Fibroblast of lung (primary cell): ENCODE measurements around the gene AKT1S1. TPM values are rescaled to one million over a fixed set of nuclear protein-coding genes. Genes with fewer than 3 reads are reported as not detected.

Experiments
- DNase-seq, 2 donors: peaks; one replicate each; pipeline versions ENCODE4 v3.0.0 to v3.0.0-alpha.2; 2010; ENCODE audit warnings: low read depth in 2 of 2
- H2AFZ ChIP-seq: 2 replicates; pipeline ENCODE4 v1.5.1; 2012; ENCODE audit warnings: low read length, control low read depth, inconsistent platforms
- H3K27ac ChIP-seq: 2 replicates; pipeline ENCODE4 v1.5.1; 2011; ENCODE audit warnings: low read length, control low read depth; ENCODE audit not compliant: insufficient read depth
- H3K27me3 ChIP-seq: 2 replicates; pipeline ENCODE4 v1.5.1; 2011; ENCODE audit warnings: mild to moderate bottlenecking, low read length; ENCODE audit not compliant: control insufficient read depth, insufficient read depth
- H3K36me3 ChIP-seq: 2 replicates; pipeline ENCODE4 v1.5.1; 2011; ENCODE audit warnings: low read length; ENCODE audit not compliant: control insufficient read depth, insufficient read depth
- H3K4me1 ChIP-seq: 2 replicates; pipeline ENCODE4 v1.5.1; 2011; ENCODE audit warnings: low read length; ENCODE audit not compliant: control insufficient read depth, insufficient read depth; ENCODE audit errors: extremely low read depth
- H3K4me2 ChIP-seq: 2 replicates; pipeline ENCODE4 v1.5.1; 2011; ENCODE audit warnings: low read length, control low read depth; ENCODE audit not compliant: insufficient read depth; ENCODE audit errors: extremely low read depth
- H3K4me3 ChIP-seq, 4 experiments: fragments of 200-600 bp in 1 of 4; sonication (generic) in 1 of 4; replicated peaks in 1 of 4; 2 replicates each; pipeline ENCODE4 v1.5.1; 2011 to 2016; ENCODE audit warnings: low read length in 4 of 4, low read depth in 3 of 4, mild to moderate bottlenecking in 3 of 4, control low read depth in 2 of 4, inconsistent platforms in 1 of 4, mixed read lengths in 1 of 4; ENCODE audit not compliant: insufficient read depth in 1 of 4; ENCODE audit errors: control extremely low read depth in 1 of 4
- H3K79me2 ChIP-seq: 2 replicates; pipeline ENCODE4 v1.5.1; 2012; ENCODE audit warnings: mild to moderate bottlenecking, low read length, inconsistent platforms; ENCODE audit not compliant: control insufficient read depth, insufficient read depth
- H3K9ac ChIP-seq: 2 replicates; pipeline ENCODE4 v1.5.1; 2011; ENCODE audit warnings: mild to moderate bottlenecking, low read length, control low read depth; ENCODE audit not compliant: insufficient read depth
- H3K9me3 ChIP-seq: 2 replicates; pipeline ENCODE4 v1.5.1; 2012; ENCODE audit warnings: low read depth, low read length; ENCODE audit not compliant: control insufficient read depth, insufficient read depth
- H4K20me1 ChIP-seq: 2 replicates; pipeline ENCODE4 v1.5.1; 2011; ENCODE audit warnings: low read length; ENCODE audit not compliant: control insufficient read depth, insufficient read depth; ENCODE audit errors: extremely low read depth
- EZH2 ChIP-seq: IDR thresholded peaks from 2 replicates; pipeline ENCODE4 v1.5.1; 2012; ENCODE audit warnings: low read length, control low read depth, mild to moderate bottlenecking; ENCODE audit errors: missing control alignments
- polyA plus RNA-seq, 2 donors: library from polyadenylated mRNA; depleted of rRNA in 1 of 2; stranded (reverse) in 1 of 2; unstranded in 1 of 2; fragments of >200 nt; gene quantifications; 2 replicates each; pipeline ENCODE4 v1.2.1, GENCODE V29; 2011 to 2012; ENCODE audit warnings: missing spikeins in 1 of 2
- total RNA-seq: library from RNA; depleted of rRNA; stranded (reverse); fragments of >200 nt; gene quantifications from 2 replicates; pipeline ENCODE4 v1.2.1, GENCODE V29; 2014
- TF ChIP-seq, protein P1 (sequence below), 2 donors: IDR thresholded peaks in 1 of 2; conservative IDR thresholded peaks in 1 of 2; 1 replicate in 1 of 2; 2 replicates in 1 of 2; pipeline ENCODE4 v1.5.1; 2011 to 2012; ENCODE audit warnings: low read length in 2 of 2, control low read depth in 1 of 2, inconsistent platforms in 1 of 2, low read depth in 1 of 2, mild to moderate bottlenecking in 1 of 2

Gene AKT1S1
- total and polyA plus RNA-seq, 2 donors (not counting 1 experiment from before 2014, with no cell fraction given) = 12.2 to 37.4 TPM

DNA sequence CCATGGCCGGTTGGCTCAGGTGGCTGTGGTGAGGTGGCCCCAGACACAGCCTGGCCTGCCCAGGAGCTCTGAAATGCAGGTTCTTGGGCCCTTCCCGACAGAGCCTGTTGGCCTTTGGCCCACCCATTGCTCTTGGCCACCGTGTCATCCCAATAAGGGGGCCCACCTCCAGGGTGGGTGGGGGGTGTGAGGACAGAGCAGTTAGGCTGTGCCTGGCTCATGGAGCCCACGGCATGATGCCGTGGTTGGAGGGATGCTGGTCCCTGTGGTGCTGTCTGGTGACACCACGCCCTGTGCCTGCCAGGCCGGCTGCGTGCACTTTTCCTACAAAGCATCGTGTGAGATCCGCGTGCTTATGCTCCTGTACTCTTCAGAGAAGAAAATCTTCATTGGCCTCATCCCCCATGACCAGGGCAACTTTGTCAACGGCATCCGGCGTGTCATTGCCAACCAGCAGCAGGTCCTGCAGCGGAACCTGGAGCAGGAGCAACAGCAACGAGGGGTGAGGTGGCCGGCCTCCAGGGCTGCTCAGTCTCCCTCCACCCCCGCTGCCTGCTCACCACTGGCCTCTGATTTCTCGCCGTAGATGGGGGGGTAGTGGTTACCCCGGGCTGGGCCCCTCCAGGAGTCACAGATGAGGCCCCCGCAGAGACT, 17.3 kb downstream of the AKT1S1 start:
- peak overlapping the region; percentile 58 for H3K27ac ChIP-seq
- H3K79me2 ChIP-seq = peaks cover 9% of the 10 kb centered on the region
- no peak overlapping the region for H3K4me3 ChIP-seq
- no peak overlapping the region for H3K4me2 ChIP-seq
- no peaks in the 10 kb centered on the region for H3K27me3 ChIP-seq
- no peak overlapping the region for H2AFZ ChIP-seq
- H3K9me3 ChIP-seq = no peaks in the 10 kb centered on the region
- no peak overlapping the region for H3K9ac ChIP-seq
- peaks cover 59% of the 10 kb centered on the region for H3K36me3 ChIP-seq
- no peaks in the 10 kb centered on the region for H4K20me1 ChIP-seq
- DNase-seq = no peak
- H3K4me1 ChIP-seq = peaks cover 6% of the 10 kb centered on the region
- TF ChIP-seq, protein P1, sequence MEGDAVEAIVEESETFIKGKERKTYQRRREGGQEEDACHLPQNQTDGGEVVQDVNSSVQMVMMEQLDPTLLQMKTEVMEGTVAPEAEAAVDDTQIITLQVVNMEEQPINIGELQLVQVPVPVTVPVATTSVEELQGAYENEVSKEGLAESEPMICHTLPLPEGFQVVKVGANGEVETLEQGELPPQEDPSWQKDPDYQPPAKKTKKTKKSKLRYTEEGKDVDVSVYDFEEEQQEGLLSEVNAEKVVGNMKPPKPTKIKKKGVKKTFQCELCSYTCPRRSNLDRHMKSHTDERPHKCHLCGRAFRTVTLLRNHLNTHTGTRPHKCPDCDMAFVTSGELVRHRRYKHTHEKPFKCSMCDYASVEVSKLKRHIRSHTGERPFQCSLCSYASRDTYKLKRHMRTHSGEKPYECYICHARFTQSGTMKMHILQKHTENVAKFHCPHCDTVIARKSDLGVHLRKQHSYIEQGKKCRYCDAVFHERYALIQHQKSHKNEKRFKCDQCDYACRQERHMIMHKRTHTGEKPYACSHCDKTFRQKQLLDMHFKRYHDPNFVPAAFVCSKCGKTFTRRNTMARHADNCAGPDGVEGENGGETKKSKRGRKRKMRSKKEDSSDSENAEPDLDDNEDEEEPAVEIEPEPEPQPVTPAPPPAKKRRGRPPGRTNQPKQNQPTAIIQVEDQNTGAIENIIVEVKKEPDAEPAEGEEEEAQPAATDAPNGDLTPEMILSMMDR (conservative IDR thresholded peaks at IDR 0.05 in 1 of 2, IDR thresholded peaks at IDR 0.05 in 1 of 2; ENCODE audit: low read depth in 1 of 2, low read length in 2 of 2) = no peak
- TF ChIP-seq EZH2 = no peak

DNA sequence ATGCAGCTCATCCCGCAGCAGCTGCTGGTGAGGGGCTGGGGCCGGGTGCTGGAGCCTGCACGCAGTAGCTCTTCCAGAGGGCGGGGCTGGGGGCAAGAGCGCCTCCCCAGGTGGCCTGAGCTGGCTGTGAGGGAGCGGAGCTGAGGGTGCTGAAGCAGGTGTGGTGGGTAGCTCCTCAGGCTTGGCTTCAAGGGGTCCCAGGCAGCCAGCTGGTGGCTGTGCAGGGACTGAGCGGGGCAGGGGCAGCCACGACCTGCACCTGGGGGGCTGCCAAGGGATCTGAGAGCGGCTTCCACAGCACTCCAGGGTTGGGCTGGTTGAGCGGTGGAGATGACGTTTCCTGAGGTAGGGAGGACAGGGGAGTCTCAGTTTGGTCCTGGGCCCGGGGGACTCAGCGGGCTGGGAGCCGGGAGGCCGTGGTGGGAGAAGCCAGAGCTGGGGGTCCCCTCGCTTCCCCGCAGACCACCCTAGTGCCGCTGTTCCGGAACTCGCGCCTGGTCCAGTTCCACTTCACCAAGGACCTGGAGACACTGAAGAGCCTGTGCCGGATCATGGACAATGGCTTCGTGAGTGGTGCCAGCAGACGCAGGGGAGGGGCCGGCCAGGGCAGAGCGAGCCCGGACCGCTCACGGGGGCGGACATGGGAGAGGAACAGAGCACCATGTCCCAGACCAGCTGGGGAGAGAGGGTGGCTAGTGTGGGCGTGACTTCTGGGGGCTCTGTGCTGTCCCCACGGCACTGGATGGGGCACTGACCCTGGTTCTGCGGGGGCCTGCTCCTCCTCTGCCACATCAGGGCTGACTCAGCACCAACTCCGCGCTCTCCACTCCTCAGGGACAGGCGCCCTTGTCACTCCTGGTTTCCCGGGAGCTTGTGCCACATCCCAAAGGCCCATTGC, 18.8 kb downstream of the AKT1S1 start:
- TF ChIP-seq, protein P1 (conservative IDR thresholded peaks at IDR 0.05 in 1 of 2, IDR thresholded peaks at IDR 0.05 in 1 of 2; ENCODE audit: low read depth in 1 of 2, low read length in 2 of 2) = no peak
- no peak for TF ChIP-seq EZH2
- Histone ChIP-seq H3K27ac (peak overlapping the region; percentile 34), H3K9me3 (no peaks in the 10 kb centered on the region), H3K4me2 (no peak overlapping the region), H3K27me3 (no peaks in the 10 kb centered on the region), H2AFZ (no peak overlapping the region), H3K4me1 (peaks cover 6% of the 10 kb centered on the region), H4K20me1 (no peaks in the 10 kb centered on the region), H3K36me3 (peaks cover 51% of the 10 kb centered on the region), H3K79me2 (peaks cover 12% of the 10 kb centered on the region), H3K9ac (no peak overlapping the region), H3K4me3 (no peak overlapping the region)
- no peak for DNase-seq

DNA sequence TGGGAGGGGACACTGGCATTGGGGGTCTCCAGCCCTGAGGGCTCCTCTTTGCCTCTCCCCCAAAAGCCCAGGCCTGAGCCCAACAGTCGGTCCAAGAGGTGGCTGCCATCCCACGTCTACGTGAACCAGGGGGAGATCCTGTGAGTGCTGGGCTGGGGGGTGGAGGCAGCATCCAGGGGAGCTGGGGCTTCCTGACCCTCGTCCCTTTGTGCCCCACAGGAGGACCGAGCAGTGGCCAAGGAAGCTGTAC, 19.4 kb downstream of the AKT1S1 start:
- Histone ChIP-seq H2AFZ (no peak overlapping the region), H3K79me2 (peaks cover 15% of the 10 kb centered on the region), H3K9me3 (no peaks in the 10 kb centered on the region), H3K4me2 (no peak overlapping the region), H3K27ac (no peak overlapping the region), H3K36me3 (peaks cover 46% of the 10 kb centered on the region), H4K20me1 (no peaks in the 10 kb centered on the region), H3K4me1 (peaks cover 6% of the 10 kb centered on the region), H3K4me3 (no peak overlapping the region), H3K27me3 (no peaks in the 10 kb centered on the region), H3K9ac (no peak overlapping the region)
- TF ChIP-seq EZH2 = no peak
- TF ChIP-seq, protein P1 (conservative IDR thresholded peaks at IDR 0.05 in 1 of 2, IDR thresholded peaks at IDR 0.05 in 1 of 2; ENCODE audit: low read depth in 1 of 2, low read length in 2 of 2) = no peak
- DNase-seq = no peak
